Nephron progenitor cell (in vitro differentiated cells): ENCODE measurements around the gene SYNC.

Experiments
- DNase-seq: peaks from one replicate; pipeline ENCODE4 v3.0.0; 2021
- H3K27ac Mint-ChIP-seq: 2 replicates; pipeline ENCODE4 v1.8.0; 2021; ENCODE audit warnings: mild to moderate bottlenecking, moderate library complexity, mixed read lengths
- H3K27me3 Mint-ChIP-seq: 2 replicates; pipeline ENCODE4 v1.8.0; 2021; ENCODE audit warnings: mild to moderate bottlenecking, low read depth, mixed read lengths; ENCODE audit not compliant: poor library complexity
- H3K36me3 Mint-ChIP-seq: 2 replicates; pipeline ENCODE4 v1.8.0; 2021; ENCODE audit warnings: low read depth, mixed read lengths
- H3K4me1 Mint-ChIP-seq: 2 replicates; pipeline ENCODE4 v1.8.0; 2021; ENCODE audit warnings: mixed read lengths
- H3K4me3 Mint-ChIP-seq: 2 replicates; pipeline ENCODE4 v1.8.0; 2021; ENCODE audit warnings: mild to moderate bottlenecking, moderate library complexity, mixed read lengths
- H3K9me3 Mint-ChIP-seq: 2 replicates; pipeline ENCODE4 v1.8.0; 2021; ENCODE audit warnings: mild to moderate bottlenecking, moderate library complexity, mixed read lengths
- TF ChIP-seq, protein P1 (sequence below): fragments of 200-600 bp; sonication (generic); IDR thresholded peaks from 2 replicates; pipeline ENCODE4 v1.5.0; 2021; ENCODE audit warnings: antibody characterized with exemption

The SYNC gene

DNA sequence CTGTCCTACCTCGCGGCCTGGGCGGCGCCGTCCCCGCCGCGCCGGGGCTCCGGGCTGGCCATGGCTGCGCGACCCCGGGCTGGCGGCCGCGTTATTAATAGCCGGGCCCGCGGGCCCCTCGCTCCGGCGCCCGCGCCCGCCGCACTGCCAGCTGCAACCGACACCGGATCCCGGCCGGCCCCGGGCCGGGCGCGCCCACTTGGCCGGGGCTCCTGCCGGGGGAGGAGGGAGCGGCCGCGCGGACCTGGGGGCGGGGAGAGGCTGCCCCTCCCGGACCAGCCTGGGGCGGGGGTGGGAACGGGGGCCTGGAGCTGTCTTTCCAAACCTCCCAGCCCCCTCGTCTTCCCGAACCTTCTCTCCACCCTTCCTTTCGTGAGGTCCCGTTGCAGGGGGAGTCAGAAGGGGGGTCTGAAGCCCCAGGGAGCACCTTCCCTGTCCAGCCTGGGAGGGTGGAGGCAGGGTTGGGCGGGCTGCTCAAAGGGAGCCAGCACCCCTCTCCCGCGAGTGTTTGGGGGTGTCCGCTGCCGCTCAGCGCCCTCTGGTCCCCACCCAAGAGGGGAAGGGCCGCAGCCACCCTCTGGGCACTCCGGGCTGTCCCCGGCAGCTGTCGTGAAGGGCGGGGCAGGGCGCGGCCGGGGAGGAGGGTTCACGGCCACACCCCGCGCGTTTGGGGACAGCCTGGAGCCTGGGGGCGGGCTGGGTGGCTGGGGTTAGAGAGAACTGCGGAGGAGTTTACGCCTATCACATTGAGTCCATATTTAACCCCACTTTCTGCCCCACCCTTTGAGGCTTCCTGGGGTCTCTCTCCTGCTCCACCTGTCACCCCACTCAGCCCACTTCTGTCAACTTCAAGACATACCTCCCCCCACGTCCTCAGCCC, at the start of gene SYNC:
Gene SYNC, minus strand, starts transcription at position 172 of the 880 bp plus-strand sequence. Its CDS starts 110 bp downstream, at position 62.
- H3K4me3 Mint-ChIP-seq, result peak within 1 kb of the TSS; percentile 80

DNA sequence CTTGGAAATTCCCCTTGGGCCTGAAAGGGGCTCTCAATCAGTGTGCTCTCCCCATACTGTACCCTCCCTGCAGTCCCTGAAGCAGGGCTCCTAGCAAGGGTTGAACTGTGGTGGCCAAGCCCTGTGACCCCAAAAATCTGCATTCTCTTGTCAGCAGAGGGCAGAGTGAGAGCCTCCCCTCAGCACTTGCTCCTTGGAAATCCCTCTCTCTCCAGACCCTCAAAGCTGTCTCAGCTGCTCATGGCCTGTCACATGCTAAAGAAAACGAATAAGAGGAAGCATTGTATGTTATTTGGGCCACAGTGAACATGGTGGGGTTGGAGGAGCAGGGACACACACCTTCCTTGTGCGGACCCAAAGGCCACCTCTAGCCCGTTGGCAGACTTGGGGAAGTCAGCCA, 47.2 kb upstream of the SYNC start:
- no peaks in the 10 kb centered on the region for H3K9me3 Mint-ChIP-seq
- no peak overlapping the region for H3K4me3 Mint-ChIP-seq
- TF ChIP-seq, protein P1, sequence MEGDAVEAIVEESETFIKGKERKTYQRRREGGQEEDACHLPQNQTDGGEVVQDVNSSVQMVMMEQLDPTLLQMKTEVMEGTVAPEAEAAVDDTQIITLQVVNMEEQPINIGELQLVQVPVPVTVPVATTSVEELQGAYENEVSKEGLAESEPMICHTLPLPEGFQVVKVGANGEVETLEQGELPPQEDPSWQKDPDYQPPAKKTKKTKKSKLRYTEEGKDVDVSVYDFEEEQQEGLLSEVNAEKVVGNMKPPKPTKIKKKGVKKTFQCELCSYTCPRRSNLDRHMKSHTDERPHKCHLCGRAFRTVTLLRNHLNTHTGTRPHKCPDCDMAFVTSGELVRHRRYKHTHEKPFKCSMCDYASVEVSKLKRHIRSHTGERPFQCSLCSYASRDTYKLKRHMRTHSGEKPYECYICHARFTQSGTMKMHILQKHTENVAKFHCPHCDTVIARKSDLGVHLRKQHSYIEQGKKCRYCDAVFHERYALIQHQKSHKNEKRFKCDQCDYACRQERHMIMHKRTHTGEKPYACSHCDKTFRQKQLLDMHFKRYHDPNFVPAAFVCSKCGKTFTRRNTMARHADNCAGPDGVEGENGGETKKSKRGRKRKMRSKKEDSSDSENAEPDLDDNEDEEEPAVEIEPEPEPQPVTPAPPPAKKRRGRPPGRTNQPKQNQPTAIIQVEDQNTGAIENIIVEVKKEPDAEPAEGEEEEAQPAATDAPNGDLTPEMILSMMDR, result no peak
- no peak for DNase-seq
- H3K27ac Mint-ChIP-seq, result no peak overlapping the region
- H3K36me3 Mint-ChIP-seq, result no peaks in the 10 kb centered on the region
- no peaks in the 10 kb centered on the region for H3K27me3 Mint-ChIP-seq
- peaks cover 52% of the 10 kb centered on the region for H3K4me1 Mint-ChIP-seq

More for the DNA sequence above, at the start of gene SYNC:
- H3K27me3 Mint-ChIP-seq, result peaks cover 25% of the 10 kb centered on the region
- peak; percentile 66 for DNase-seq
- TF ChIP-seq, protein P1, result no peak
- H3K36me3 Mint-ChIP-seq, result no peaks in the 10 kb centered on the region
- H3K4me1 Mint-ChIP-seq, result peaks cover 24% of the 10 kb centered on the region
- no peak within 1 kb of the TSS for H3K27ac Mint-ChIP-seq
- H3K9me3 Mint-ChIP-seq, result no peaks in the 10 kb centered on the region

DNA sequence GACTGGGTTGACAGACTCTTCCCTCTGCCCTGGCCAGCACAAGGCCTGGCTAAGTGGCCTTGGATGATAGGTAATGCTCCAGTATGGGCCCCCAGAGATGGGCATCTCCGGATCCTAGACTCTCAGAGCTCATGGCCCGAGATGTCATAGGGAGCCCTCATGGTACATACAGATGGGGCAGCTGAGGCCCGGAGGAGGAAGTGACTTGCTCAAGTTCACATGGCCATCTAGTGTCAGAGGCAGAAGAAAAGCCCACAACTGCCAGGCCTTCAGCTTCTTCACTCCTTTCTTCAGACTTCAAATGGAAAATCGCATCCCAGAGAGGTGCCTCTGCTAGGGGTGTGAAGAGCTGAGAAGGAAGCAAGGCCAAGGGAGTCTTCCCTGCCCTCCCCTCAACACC, 46.8 kb upstream of the SYNC start:
- TF ChIP-seq, protein P1, result no peak
- Mint-ChIP-seq H3K4me3 (no peak overlapping the region), H3K27me3 (no peaks in the 10 kb centered on the region), H3K27ac (no peak overlapping the region), H3K4me1 (peaks cover 53% of the 10 kb centered on the region), H3K36me3 (no peaks in the 10 kb centered on the region), H3K9me3 (no peaks in the 10 kb centered on the region)
- no peak for DNase-seq

DNA sequence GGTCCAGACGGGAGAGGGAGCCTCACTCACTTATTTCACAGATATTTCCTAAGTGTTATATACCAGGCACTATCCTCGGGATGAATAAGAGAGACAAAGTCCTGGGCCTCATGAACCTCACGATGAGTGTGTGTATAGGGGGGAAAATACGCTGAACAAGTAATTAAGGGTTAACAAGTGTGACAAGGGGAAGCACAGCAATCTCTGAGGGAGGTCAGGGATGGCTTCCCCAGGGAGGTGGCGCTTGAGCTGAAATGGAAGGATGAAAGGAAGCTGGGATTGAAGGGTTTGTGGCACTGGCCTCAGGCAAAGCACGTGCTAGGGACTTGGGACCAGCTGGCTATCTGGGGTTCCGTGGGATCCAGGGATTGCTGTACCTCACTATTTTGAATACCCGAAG, 46.4 kb upstream of the SYNC start:
- no peak overlapping the region for H3K27ac Mint-ChIP-seq

DNA sequence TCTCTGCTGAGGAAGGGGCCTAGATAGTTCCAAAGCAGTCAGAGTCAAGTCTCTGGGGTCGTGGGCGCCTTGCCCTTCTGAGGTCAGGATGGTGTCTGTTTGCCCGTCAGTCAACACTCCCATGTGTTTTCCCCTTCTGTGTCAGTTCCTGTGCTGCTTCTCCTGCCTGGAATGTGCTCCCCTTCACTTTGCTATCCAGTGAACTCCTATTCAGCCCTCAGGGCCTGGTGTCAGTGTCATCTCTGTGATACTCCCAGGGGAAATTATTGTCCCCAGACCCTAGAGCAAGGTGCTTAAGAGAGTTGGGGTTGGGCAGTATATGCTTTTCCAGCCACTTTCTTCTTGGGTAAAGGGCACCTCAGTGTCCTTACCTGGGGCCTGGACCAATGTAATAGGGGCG, 45.8 kb upstream of the SYNC start:
- DNase-seq, result no peak
- TF ChIP-seq, protein P1, result no peak
- Mint-ChIP-seq H3K27ac (no peak overlapping the region), H3K36me3 (no peaks in the 10 kb centered on the region), H3K9me3 (no peaks in the 10 kb centered on the region), H3K27me3 (no peaks in the 10 kb centered on the region), H3K4me3 (no peak overlapping the region), H3K4me1 (peaks cover 60% of the 10 kb centered on the region)

More for the DNA sequence above, 46.4 kb upstream of the SYNC start:
- Mint-ChIP-seq H3K9me3 (no peaks in the 10 kb centered on the region), H3K4me3 (peak overlapping the region; percentile 17), H3K36me3 (no peaks in the 10 kb centered on the region), H3K4me1 (peaks cover 54% of the 10 kb centered on the region), H3K27me3 (no peaks in the 10 kb centered on the region)
- TF ChIP-seq, protein P1, result no peak
- DNase-seq, result no peak

DNA sequence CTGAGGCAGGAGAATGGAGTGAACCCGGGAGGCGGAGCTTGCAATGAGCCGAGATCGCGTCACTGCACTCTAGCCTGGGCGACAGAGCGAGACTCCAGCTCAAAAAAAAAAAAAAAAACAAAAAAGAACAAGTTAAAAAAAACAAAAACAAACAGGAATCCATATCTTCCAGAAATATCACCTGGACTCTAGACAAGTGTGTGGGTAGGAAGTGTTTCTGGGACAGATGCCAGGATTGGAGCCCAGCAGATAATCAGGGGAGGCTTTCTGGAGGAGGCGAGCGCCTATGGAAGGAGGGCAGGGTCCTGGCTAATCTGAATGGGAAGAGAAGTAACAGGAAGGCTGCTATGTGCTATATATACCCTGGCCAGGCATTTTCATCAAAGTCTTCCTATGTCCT, 43.6 kb upstream of the SYNC start:
- TF ChIP-seq, protein P1, result no peak
- Mint-ChIP-seq H3K27me3 (peaks cover 2% of the 10 kb centered on the region), H3K36me3 (no peaks in the 10 kb centered on the region), H3K27ac (no peak overlapping the region), H3K9me3 (no peaks in the 10 kb centered on the region), H3K4me1 (peaks cover 60% of the 10 kb centered on the region), H3K4me3 (no peak overlapping the region)
- DNase-seq, result no peak
